ENCODE results near the gene PPIL1. TPM values are rescaled to one million over a fixed set of nuclear protein-coding genes. Genes with fewer than 3 reads are reported as not detected.

PPIL1 gene
- total and polyA plus RNA-seq, 10 of the 15 experiments (the other 5 are each of a cell fraction or from before 2014, with no cell fraction given) = 39.5 to 95.8 (median 70.5) TPM

DNA sequence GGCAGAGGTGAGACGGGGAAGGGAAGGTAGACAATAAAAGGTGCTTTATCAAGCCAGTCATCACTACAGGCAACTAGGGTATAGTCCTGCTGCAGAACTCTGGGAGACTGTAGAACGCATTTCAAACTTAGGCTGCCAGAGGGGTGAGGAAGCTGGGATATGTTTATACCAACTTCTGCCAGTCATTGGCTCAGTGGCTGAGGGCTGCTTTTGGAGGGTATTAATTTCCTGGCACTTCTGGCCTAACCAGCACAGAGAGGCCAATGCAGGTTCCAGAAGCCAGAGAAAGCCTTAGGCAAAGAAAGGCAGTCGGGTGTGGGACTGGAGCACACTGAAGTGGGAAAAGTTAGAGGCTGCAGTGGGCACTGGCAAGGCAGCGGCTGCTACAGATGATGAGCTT is 31.4 kb downstream of the PPIL1 start (continued):
- TF ChIP-seq ZNF384 (IDR thresholded peaks at IDR 0.05; ENCODE audit: borderline replicate concordance, low read depth, low read length) = no peak
- no peak for TF ChIP-seq MEF2B (IDR thresholded peaks at IDR 0.05; ENCODE audit: partially characterized antibody, poor library complexity, severe bottlenecking)
- TF ChIP-seq EZH2 (IDR thresholded peaks at IDR 0.05; ENCODE audit: borderline replicate concordance, control insufficient read depth, low read depth, low read length) = no peak
- no peak for TF ChIP-seq ATF7 (IDR thresholded peaks at IDR 0.05; ENCODE audit: low read depth)
- TF ChIP-seq IKZF1 (conservative IDR thresholded peaks at IDR 0.05) = no peak

- ATAC-seq (no peak), DNase-seq (ENCODE audit: low read depth, low spot score) (no peak), FAIRE-seq (no peak)
- peaks cover 4 to 17% of the 10 kb centered on the region in 2 experiments; a peak in 3 of 4 replicates for H3K27me3 ChIP-seq (replicated peaks in 1 of 2; ENCODE audit: control insufficient read depth in 2 of 2, insufficient read depth in 2 of 2, low read length in 1 of 2)
- no peak overlapping the region for H2AFZ ChIP-seq (ENCODE audit: control insufficient read depth, low read depth, low read length)
- SMC1A ChIA-PET (ENCODE audit: uncharacterized antibody, unreplicated experiment) = no interaction called here
- H3K27ac ChIP-seq (ENCODE audit: control insufficient read depth, insufficient read depth) = no peak overlapping the region
- no peak overlapping the region for H3K9ac ChIP-seq (ENCODE audit: control insufficient read depth, insufficient read depth, low read length)
- no peaks in the 10 kb centered on the region for H3K9me3 ChIP-seq (replicated peaks; ENCODE audit: control insufficient read depth, insufficient read depth, low read length)
- H3K36me3 ChIP-seq (ENCODE audit: control insufficient read depth in 2 of 2, insufficient read depth in 2 of 2, low read length in 1 of 2) = no peaks in the 10 kb centered on the region
- H3K79me2 ChIP-seq (ENCODE audit: control insufficient read depth, insufficient read depth, low read length) = no peaks in the 10 kb centered on the region
- 0 out of 2 replicates have a peak, but pooled peaks cover 4% of the 10 kb centered on the region for H3K4me1 ChIP-seq (ENCODE audit: control insufficient read depth, insufficient read depth, low read length)
- no TSS peak for BruUV-seq (replicated peaks)
- H4K20me1 ChIP-seq (ENCODE audit: control insufficient read depth, insufficient read depth) = no peaks in the 10 kb centered on the region
- CTCF ChIA-PET = interaction anchor here (0.7 kb wide), 1 partner anchor 431 kb away, joined by 4 read pairs; no protein-coding TSS in a partner anchor
- intact Hi-C loops (cut with micrococcal nuclease; ENCODE audit: unreplicated experiment) (no loop called here), in situ Hi-C loops (cut with MboI) (no loop called here)
- POLR2A ChIA-PET = no interaction called here
- no peak overlapping the region for H3K4me2 ChIP-seq (ENCODE audit: control insufficient read depth, insufficient read depth)
- 50% methylated on average over 2 of the region's 2 CpGs for WGBS (ENCODE audit: insufficient coverage, insufficient replicate concordance, low lambda C conversion rate, missing lambda C conversion rate)
- RAD21 ChIA-PET (ENCODE audit: unreplicated experiment) = no interaction called here
- TF ChIP-seq NR2C1 (IDR thresholded peaks at IDR 0.05) = no peak
- no peak overlapping the region for H3K4me3 ChIP-seq
Measured at GRCh38 chr6:36841756-36842155, 32.8 kb downstream of the PPIL1 start.

Measured in GM12878 (cell line).